ENCODE measurements around the gene LRRIQ1.

DNA sequence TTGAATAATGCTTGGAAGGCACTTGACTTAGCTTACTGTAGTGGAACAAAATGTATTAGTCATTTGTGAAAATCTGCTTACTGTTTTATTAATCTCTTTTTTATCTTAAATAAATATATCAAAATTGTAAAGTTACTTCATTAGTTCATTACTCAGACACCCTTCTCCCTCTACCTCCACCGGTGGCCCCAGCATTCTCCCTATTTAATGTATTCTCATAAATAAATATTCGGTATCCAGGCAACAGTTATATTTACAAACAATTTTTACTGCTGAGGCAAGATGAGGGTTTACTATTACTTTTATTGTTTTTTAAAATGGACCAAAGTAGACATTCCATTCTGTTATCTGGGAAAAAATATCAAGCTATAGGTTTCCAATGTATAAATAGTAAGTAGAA is 224.3 kb downstream of the LRRIQ1 start:
- no peak for TF ChIP-seq POLR2A (IDR thresholded peaks at IDR 0.05)
- TF ChIP-seq, protein P1, sequence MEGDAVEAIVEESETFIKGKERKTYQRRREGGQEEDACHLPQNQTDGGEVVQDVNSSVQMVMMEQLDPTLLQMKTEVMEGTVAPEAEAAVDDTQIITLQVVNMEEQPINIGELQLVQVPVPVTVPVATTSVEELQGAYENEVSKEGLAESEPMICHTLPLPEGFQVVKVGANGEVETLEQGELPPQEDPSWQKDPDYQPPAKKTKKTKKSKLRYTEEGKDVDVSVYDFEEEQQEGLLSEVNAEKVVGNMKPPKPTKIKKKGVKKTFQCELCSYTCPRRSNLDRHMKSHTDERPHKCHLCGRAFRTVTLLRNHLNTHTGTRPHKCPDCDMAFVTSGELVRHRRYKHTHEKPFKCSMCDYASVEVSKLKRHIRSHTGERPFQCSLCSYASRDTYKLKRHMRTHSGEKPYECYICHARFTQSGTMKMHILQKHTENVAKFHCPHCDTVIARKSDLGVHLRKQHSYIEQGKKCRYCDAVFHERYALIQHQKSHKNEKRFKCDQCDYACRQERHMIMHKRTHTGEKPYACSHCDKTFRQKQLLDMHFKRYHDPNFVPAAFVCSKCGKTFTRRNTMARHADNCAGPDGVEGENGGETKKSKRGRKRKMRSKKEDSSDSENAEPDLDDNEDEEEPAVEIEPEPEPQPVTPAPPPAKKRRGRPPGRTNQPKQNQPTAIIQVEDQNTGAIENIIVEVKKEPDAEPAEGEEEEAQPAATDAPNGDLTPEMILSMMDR (IDR thresholded peaks at IDR 0.05 in 4 of 5, conservative IDR thresholded peaks at IDR 0.05 in 1 of 5): no peak
